GM23248 (cell line): Measurements from ENCODE around the gene CFAP57.

Experiments used
- EZH2 ChIP-seq: fragments of 200-600 bp; sonication (generic); IDR thresholded peaks from 2 replicates; pipeline ENCODE4 v1.6.1; 2018; ENCODE audit warnings: antibody characterized with exemption, mild to moderate bottlenecking; ENCODE audit not compliant: insufficient read depth, poor library complexity, severe bottlenecking
- EZH2phosphoT487 ChIP-seq: fragments of 200-600 bp; sonication (generic); IDR thresholded peaks from 2 replicates; pipeline ENCODE4 v1.6.1; 2018; ENCODE audit warnings: antibody characterized with exemption, moderate library complexity, mild to moderate bottlenecking, low read depth; ENCODE audit not compliant: insufficient read depth

DNA sequence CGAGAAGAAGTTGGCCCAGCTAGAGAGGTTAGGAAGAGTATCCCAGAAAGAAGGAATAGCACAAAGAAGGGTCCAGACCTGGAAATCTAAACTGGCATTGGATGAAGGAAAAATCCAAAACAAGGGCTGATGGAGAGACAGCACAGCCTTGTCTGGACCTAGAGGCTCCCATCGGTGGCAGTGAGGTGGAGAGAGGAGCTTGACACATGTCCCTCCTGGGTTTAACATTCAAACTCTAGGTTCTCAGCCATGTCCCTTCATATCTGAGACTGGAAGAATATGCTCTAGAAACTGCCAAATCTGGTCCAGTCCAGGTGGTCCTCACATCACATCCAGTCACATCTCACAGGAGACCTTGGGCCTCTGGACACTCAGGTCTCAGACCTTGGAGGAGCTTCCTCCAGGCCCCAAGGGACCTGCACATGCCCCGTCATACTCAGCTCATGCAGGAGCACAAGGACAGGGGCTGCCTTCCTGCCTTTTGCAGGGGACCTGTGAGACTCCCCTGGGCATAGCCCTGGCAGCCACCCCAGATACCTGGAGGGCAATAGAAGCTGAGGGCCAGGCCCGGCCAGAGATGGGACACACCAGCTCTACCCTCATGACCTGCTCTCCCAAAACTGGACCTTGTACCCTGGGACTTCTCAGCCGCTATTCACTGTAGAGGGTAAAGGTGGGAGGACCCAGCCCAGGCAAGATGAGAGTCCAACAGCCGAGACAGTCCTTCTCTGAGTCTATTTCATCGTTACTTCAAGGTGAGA is 105.2 kb downstream of the CFAP57 start:
- TF ChIP-seq EZH2phosphoT487 (no peak), EZH2 (no peak)
